Measurements from ENCODE around the gene C19orf38.

GRCh38 chr19:10815969-10816644, 32.1 kb upstream of the C19orf38 start:
- no peak for TF ChIP-seq CTCF (IDR thresholded peaks at IDR 0.05; ENCODE audit: low read depth, low read length)
- no peak for TF ChIP-seq EZH2phosphoT487 (IDR thresholded peaks at IDR 0.05; ENCODE audit: low read depth)
